Renal cortex interstitium (tissue), 11 donors: Measurements from ENCODE around the gene ITGB3. TPM values are rescaled to one million over a fixed set of nuclear protein-coding genes. Genes with fewer than 3 reads are reported as not detected.
"Not testable (repeated sequence)": the region's sequence is repeated elsewhere in the genome, so short reads cannot be mapped to it uniquely, and the experiment has no call there.

Experiments
- DNase-seq, 11 donors: peaks; one replicate each; pipeline ENCODE4 v3.0.0-alpha.2; 2013; ENCODE audit warnings: low read depth in 9 of 11, low spot score in 4 of 11; ENCODE audit errors: extremely low read depth in 1 of 11
- polyA plus RNA-seq, 3 donors: library from polyadenylated mRNA; unstranded; fragments of 120-200 nt; gene quantifications; one replicate each; pipeline ENCODE4 v1.2.1, GENCODE V29; 2013; ENCODE audit not compliant: insufficient read length in 3 of 3

Gene ITGB3
- polyA plus RNA-seq, 3 donors, result 17.0 to 19.4 (median 18.6) TPM

DNA sequence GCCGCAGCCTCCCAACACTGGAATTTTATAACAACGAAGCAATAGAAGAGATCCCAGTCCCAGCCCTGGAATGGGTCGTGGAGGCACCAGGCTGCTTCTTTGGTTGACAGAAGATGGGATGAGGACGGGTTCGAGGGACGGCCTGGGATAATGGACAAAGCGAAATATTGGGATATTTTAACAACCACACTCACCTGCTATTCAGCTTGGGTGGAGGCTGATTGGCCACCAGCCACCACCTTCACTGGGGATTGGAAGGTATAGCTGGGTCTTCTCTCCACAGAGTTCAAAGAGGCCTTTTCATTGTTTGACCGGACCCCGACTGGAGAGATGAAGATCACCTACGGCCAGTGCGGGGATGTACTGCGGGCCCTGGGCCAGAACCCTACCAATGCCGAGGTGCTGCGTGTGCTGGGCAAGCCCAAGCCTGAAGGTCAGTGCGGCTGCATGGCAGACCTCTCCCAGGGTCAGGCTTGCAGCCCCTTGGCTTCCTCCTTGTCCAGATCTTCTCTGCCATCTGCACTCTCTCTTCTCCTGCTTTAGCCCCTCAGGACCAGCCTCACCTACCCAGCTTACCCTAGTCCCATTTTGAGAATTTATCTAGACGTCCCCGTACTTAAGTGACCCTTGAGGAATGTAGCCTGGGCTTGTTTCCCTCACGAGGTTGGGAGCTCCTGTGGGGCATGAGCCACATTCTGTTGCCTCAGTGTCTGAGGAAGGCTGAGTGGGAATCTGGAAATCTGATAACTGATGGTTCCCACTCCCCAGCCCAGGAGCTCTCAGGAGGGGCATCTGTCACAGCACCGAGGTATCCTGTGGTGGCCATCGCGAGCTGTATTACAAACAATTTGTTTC, 33.8 kb upstream of the ITGB3 start:
- no peak for DNase-seq

DNA sequence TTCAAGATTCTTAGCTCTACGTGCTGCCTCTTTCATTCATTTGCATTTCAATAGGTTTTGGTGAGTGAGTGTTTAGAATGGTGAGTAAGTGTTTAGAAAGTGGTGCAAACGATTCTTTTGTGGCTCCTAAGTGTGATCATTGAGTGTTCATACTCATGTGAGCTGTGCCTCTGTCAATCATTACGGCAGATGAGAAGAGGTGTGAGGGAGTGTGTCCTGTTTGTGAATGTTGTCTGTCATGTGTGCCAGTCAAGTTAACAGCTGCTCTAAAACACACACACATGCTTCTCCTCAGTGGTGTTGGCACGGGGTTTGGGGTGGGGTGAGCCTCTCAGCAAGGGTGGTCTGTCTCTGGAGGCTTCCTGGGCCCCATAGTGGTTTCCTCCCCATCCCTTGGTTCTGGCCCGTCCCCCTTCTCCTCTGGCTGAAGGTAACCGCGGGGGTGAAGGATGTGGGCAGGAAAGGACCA, 33.1 kb upstream of the ITGB3 start:
- no peak for DNase-seq

DNA sequence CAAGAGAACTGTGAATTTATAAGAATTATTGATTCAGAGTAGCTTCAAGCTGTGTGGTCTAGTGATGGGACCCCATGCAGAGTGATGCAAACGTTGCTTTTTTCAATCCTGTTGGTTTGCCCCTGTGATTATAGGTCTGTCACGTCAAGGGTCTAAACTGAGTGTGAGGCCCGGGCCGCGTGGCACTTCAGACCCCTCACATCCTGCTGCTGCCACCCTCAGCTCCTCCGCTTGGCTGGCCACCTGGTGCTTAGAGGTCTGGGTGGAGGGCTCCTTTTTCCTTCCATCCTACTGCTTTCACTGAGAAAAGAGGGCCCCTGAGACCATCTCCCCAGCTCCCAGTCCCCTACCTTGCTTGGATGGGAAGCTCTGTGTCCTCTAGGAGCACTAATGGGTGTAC, 32.5 kb upstream of the ITGB3 start:
- DNase-seq, result no peak

DNA sequence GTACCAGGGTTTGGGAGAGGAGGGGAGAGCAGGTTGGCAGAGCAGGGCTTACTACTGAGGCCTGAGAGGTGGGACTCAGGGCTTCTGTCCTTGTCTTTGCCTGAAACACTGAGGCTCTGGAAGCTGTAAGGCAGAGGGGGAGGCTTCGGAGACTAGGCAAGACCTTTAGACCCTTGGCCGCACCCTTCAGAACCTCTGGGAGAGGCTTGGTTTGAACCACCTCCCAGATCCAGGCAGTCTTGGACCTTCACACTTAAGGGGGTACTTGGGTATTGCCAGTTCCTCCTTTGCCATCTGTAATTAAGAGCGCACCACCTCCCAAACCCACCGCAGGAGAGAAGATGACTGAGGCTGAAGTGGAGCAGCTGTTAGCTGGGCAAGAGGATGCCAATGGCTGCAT, 31.6 kb upstream of the ITGB3 start:
- no peak for DNase-seq

DNA sequence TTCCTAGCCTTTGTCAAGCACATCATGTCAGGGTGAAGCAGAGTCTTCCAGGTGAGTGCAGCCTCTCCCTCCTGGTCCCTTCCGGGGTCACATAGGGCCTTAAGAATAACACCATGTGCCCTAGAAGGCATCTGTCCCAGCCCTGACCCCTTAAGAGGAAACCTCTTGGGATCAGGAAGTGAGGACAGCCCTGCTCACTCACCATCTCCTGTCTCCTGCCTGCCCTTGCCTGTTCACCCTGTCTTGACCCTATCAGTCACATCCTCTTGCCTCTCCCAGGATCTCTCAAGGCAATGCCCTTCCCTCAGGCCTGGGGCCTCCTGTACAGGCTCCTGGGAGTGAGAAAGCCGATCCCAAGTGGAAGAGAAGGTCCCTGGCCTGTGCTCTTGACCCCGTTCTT, 30.6 kb upstream of the ITGB3 start:
- no peak for DNase-seq

DNA sequence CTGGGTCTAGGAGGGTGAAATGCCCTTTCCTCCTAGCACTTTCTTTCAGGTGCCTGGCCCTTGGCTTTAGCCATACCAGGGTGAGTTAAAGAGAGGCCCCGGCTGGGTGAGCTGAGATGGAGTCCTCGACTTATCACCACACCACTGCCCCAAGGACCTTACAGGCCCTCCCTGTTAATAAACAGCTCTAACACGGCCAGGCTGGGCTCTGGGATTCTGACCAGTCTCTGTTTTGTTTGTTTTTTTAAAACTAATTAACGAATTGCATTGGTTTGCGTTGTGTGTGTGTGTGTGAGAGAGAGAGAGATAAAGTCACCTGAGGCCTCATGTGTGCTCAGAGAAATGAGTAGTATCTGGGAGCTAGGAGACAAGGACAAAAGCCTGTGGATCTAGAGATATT, 30.2 kb upstream of the ITGB3 start:
- no peak for DNase-seq

DNA sequence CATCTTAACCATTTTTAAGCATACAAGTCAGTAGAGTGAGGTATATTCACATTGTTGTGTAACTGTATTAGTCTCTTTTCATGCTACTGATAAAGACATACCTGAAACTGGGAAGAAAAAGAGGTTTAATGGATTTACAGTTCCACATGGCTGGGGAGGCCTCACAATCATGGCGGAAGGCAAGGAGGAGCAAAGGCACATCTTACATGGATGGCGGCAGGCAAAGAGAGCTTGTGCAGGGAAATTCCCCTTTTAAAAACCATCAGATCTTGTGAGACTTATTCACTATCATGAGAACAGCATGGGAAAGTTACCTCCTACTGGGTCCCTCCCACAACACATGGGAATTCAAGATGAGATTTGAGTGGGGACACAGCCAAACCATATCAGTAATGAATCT, 29.6 kb upstream of the ITGB3 start:
- DNase-seq, result not testable (repeated sequence)

DNA sequence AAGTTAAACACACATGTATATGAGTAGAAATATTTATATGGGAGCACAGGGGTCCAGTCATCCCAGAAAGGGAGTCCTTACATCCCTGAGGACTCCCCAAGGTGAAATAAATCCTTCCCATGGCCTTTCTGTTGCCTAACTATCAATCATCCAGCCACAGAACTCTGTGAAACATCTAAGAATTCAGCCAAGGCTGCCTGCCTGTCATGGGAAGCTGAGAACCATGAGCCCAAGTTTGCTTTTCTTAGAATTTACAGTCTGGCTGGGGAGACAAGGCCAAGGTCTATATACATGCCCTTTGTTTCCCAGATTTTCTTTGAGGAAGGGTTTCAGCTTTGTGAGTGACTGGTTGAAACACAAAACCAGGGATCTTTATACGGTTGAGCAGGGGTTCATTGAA, 28.7 kb upstream of the ITGB3 start:
- peak in 2 of 11 donors; percentile 12 to 20 for DNase-seq

DNA sequence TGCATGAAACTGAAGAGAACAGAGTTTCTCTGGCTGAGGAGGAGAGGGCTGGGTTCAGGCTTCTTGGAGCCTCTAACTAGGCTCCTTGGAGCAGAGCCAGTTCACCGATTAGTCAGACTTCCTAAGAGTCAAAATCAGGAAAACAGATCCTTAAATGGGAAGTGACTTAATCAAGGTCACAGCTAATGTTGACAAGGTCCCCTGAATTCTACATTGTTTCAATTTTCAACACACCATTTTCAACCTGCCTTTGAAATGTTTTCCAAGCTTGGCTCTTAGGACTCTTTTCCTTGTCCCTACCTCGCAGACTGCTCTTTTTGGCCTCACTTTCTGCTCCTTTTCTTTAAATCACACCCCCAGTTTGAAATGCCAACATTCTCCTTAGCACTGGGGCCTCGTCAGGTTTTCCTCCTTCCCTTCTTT, 28.2 kb upstream of the ITGB3 start:
- DNase-seq, result peak in 4 of 11 donors; percentile 25 to 40 (median 36)

DNA sequence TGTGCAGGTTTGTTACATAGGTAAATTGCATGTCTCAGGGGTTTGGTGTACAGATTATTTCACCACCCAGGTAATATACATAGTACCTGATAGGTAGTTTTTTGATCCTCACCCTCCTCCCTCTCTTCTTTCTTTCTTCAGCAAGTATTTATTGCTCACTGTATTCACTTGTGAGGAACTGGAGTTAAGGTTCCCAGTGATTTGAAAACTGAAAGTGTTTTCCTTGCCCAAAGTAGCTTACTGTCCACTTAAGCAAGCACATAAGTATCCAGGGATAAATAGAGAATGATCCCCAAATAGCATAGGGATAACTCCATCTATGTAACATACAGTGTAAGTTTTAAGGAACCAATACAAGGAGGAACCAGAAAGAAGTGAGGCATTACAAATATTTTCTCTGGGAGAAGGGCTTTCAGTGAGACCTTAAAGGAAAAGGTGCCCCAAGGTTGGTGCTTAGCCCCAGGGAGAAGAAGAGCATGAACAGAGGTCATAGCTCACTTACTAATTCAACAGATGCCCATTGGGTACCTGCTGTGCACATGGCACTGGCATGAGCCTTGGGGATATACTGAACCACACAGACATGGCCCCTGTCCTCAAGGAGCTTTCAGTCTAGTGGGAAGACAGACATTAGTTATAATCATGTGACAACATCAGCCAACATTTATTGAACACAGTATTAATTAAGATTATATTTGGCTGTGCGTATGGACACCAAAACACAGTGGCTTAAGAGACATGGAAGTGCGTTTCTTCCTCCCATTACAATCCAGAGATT, 27.5 kb upstream of the ITGB3 start:
- DNase-seq, result no peak

DNA sequence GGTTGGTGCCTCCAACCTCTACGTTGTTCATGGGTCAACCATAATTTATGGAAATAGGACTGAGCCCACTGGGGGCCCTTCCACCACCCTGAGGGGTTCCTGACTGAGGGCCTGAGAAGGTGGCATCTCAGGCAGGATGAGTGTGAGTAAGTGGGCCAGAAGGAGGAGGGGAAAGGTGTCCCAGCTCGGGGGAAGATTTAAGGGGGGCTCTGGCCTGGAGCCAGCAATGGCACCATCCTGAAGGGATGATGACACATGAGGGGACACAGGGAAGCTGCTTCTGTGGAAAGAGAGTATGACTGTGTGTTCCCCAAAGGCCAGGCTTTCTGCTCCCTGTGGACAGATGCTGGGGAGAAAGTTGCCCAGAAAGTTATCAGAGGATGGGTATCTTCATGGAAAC, 25.8 kb upstream of the ITGB3 start:
- no peak for DNase-seq

DNA sequence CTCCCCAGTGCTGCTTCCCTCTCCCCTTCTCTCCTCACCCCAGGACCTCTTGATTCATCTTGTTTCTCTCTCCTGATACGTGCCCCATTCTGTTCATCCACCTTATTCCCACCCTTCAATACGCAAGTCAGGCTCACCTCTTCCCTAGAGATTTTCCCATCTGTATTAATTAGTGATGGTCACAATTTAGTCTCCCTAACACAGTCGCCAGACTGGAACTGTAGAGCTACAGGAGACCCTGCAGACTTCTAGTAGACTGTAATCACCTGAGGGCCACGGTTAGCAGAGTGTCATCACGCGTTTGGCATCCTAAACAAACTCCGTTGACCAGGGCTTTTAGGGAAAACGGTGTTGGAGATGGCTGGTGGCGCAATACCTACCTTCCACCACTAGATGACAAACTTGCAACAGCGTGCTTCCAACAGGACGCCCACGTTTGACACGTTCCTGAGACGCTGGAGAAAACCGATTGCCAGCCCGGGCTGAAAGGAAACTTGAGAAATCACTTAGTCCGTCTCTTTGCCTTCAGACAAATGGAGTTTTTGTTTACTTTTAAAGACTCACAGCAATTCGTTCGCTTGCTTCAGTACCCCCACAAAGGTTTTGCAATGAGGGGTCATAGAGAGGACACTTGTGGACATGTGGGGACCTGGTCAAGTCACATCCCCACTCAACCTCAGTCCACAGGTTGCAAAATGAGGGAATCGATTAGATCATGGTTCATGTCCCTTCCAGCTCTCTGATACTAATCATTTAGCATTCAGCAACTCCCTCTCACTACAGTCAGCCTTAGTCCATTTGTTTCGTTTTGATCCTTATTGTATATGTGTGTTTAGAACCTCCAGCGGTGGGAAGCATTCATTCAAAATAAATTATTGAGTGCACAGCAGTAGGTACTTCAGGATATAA, 23.8 kb upstream of the ITGB3 start:
- DNase-seq, result peak; percentile 68 to 87 (median 82)

DNA sequence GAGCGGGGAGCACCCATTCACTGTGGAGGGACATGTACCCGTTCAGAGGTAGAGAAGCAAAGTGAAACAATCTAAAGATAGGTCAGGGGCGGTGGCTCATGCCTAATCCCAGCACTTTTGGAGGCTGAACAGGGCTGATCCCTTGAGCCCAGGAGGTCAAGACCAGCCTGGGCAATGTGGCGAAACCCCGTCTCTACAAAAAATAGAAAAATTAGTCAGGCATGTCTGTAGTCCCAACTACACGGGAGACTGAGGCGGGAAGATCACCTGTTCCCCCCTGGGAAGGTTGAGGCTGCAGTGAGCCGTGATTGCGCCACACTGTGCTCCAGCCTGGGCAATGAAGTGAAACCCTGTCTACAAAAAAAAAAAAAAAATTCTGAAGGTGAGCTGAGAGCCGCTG, 22.8 kb upstream of the ITGB3 start:
- no peak for DNase-seq

DNA sequence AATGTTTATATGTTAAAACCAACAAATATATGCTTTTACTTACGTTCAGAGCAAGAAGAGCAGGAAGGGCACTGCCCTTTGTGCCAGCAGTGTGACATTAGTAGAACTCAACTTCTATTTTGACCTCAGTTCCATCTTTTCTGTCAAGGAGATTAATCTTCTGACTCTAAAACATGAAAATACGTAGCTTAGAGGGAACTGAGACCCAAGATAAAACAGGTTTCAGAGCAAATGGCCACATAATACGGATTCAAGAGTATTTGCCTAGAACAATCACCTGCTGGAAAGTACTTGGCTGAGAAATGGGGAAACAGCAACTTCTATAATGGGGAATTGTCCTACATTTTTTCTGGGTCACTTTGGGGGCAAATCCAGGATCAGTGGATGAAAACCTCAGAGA, 22.3 kb upstream of the ITGB3 start:
- no peak for DNase-seq

DNA sequence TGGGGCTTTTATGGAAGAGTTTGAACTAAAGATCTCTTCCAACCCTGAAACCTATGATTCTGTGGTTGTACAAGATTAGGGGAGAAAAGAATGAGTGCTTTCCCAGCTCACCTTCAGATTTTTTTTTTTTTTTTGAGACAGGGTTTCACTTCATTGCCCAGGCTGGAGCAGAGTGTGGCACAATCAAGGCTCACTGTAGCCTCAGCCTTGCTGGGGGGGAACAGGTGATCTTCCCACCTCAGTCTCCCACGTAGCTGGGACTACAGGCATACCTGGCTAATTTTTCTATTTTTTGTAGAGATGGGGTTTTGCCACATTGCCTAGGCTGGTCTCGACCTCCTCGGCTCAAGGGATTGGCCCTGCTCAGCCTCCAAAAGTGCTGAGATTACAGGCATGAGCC, 21.8 kb upstream of the ITGB3 start:
- no peak for DNase-seq

DNA sequence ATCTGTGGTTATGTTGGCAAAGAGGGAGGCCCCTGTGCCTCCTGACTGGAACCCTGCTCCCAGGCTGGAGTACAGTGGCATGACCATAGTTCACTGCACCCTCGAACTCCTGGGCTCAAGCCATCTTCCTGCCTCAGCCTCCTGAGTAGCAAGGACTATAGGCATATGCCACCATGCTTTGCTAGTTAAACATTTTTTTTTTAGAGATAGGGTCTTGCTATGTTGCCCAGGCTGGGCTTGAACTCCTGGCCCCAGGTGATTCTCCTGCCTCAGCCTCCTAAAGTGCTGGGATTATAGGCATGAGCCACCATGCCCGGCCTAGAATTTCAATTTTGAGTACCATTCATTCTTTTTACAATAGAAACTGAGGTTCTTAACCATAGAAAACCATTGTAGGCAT, 21.2 kb upstream of the ITGB3 start:
- no peak for DNase-seq

DNA sequence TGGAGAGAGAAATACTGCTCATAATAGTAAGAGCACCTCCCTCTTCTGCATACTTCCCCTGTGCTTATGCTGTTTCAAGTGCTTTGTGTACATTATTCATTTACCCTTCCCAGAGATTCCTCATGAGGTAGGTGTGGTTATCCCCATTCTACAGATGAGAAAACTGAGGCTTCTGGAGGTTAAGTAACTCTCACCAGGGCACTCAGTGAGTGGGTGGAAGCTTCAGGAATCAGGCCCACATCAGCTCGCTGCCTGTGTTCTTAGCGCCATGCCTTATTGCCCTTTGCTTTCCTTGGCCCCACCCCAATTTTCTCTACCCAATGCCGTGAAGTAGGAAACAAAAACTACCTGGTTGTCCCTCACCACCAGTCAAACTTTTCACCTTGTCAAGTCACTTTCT, 18.1 kb upstream of the ITGB3 start:
- DNase-seq, result no peak

DNA sequence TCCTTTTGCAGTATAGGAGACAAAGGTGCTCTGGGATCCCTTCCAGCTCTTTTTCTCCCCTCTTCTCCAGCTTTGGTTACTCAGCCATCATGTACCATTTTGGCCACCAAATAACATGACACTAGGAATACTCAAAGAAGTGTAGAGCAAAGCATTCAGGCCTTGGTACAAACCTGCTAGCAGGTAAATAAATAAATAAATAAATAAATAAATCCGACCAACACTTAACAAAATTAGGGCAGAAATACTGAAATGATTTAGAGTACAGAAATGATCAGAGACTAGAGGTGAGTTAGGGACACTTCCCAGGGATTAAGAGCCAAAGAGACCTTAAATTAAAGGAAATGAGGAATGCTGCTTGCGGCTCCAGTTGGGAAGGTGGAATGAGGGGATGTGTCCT, 17.7 kb upstream of the ITGB3 start:
- no peak for DNase-seq

DNA sequence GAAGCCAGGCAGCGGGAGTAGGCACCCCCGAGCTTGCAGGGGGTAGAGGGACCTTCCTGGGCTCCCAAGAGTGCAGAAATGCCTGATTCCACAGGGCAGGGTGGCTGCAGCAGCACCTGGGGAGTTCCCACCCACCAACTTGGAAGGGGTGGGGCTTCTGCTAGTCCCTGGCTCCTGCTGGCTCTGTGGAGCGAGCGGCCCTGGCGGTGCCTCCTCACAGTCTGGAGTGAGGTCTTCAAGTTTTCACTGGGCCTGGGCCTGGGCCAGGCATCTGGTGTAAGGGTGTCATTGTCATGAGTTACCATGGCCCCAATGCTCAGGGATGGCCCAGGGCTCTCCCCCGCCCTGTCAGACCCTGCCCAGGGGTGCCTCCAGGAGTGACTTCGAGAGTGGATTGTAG, 15.8 kb upstream of the ITGB3 start:
- DNase-seq, result no peak
